Motor neuron (in vitro differentiated cells): ENCODE results near the gene LRRC49. TPM values are rescaled to one million over a fixed set of nuclear protein-coding genes. Genes with fewer than 3 reads are reported as not detected.
A peak's percentile ranks its signal among the peaks of the same experiment; 100 is the strongest.
"Not testable (repeated sequence)": the region's sequence is repeated elsewhere in the genome, so short reads cannot be mapped to it uniquely, and the experiment has no call there.

Source experiments
- ATAC-seq, 8 experiments: fragments of 200-7000 bp; cut with Tn5 transposase; replicated peaks in 6 of 8; 2 replicates each; pipeline ENCODE4 v1.8.0; 2021; ENCODE audit warnings: mild to moderate bottlenecking in 8 of 8, moderate library complexity in 8 of 8
- H3K27ac ChIP-seq, 2 donors: fragments of 250-450 bp; sonication (Bioruptor Pico); 2 replicates each; pipeline ENCODE4 v1.9.0; 2021; ENCODE audit warnings: antibody characterized with exemption in 2 of 2, mild to moderate bottlenecking in 2 of 2, moderate library complexity in 1 of 2
- H3K4me1 ChIP-seq, 2 donors: fragments of 250-450 bp; sonication (Bioruptor Pico); replicated peaks in 1 of 2; 2 replicates each; pipeline ENCODE4 v1.6.1; 2021; ENCODE audit warnings: antibody characterized with exemption in 2 of 2, mild to moderate bottlenecking in 2 of 2, moderate library complexity in 1 of 2
- H3K4me3 ChIP-seq, 5 donors: fragments of 250-450 bp; sonication (Bioruptor Pico); 2 replicates each; pipeline ENCODE4 v1.9.0; 2021; ENCODE audit warnings: antibody characterized with exemption in 5 of 5, mild to moderate bottlenecking in 5 of 5, moderate library complexity in 4 of 5
- WGBS, 10 experiments: fragments of 450-650 bp; shearing (Covaris generic); methylation state at CpG; one replicate each; pipeline ENCODE4 v1.0.0; 2022; 5-methylcytosine and 5-hydroxymethylcytosine counted together
- in situ Hi-C, 9 experiments: fragments of 400-800 bp; cut with MboI; loops; one replicate each; pipeline ENCODE4 v1.15.0; 2021; ENCODE audit warnings: low sequenced_read_pairs in 9 of 9, low pct_unique_long_range_greater_than_20kb in 2 of 9; ENCODE audit not compliant: unreplicated experiment in 9 of 9
- total RNA-seq, 8 experiments: library from RNA; unstranded; fragments of 300-600 nt; gene quantifications; 2 replicates each; pipeline versions ENCODE4 v1.2.3 to v1.2.4, GENCODE V29; 2022

The LRRC49 gene
- total RNA-seq, 8 experiments from 2014 or later: 4.2 to 65.1 (median 54.6) TPM

GRCh38 chr15:70998319-70998718, 105.7 kb downstream of the LRRC49 start:
- Histone ChIP-seq H3K4me3 (no peak overlapping the region), H3K27ac (no peak overlapping the region), H3K4me1 (no peaks in the 10 kb centered on the region)
- ATAC-seq: no peak
- in situ Hi-C loops: no loop called here

- no peak for ATAC-seq
- WGBS, 10 experiments: 25 to 100% (median 84%) methylated on average over 1 of the region's 1 CpG; no CpG with 5 or more reads in 1 of the 10 experiments
- in situ Hi-C loops: loop anchor here in 2 of 9 experiments (25.0 kb wide), 1 partner anchor 435 kb away; no protein-coding TSS in a partner anchor
- H3K4me1 ChIP-seq: no peaks in the 10 kb centered on the region
- H3K4me3 ChIP-seq: no peak overlapping the region
- H3K27ac ChIP-seq: no peak overlapping the region
Measured at GRCh38 chr15:71002316-71002715, 109.7 kb downstream of the LRRC49 start.

GRCh38 chr15:71003319-71003718, 110.7 kb downstream of the LRRC49 start:
- in situ Hi-C loops: loop anchor here in 2 of 9 experiments (25.0 kb wide), 1 partner anchor 434 kb away; no protein-coding TSS in a partner anchor
- no peak for ATAC-seq
- H3K27ac ChIP-seq: no peak overlapping the region
- H3K4me1 ChIP-seq: no peaks in the 10 kb centered on the region
- no peak overlapping the region for H3K4me3 ChIP-seq

GRCh38 chr15:71004506-71004905, 111.9 kb downstream of the LRRC49 start:
- 85 to 100% (median 96%) methylated on average over 1 to 4 of the region's 4 CpGs; no CpG with 5 or more reads in 1 of the 10 experiments for WGBS, 10 experiments
- not testable (repeated sequence) for H3K4me3 ChIP-seq, H3K4me1 ChIP-seq, ATAC-seq, H3K27ac ChIP-seq
- in situ Hi-C loops: loop anchor here in 2 of 9 experiments (25.0 kb wide), 1 partner anchor 433 kb away; no protein-coding TSS in a partner anchor

- ATAC-seq: no peak
- in situ Hi-C loops: loop anchor here in 2 of 9 experiments (25.0 kb wide), 1 partner anchor 431 kb away; no protein-coding TSS in a partner anchor
Measured at GRCh38 chr15:71005895-71006294, 113.3 kb downstream of the LRRC49 start.

GRCh38 chr15:71008250-71008870, 115.7 kb downstream of the LRRC49 start:
- in situ Hi-C loops: loop anchor here in 2 of 9 experiments (25.0 kb wide), 1 partner anchor 429 kb away; no protein-coding TSS in a partner anchor
- Histone ChIP-seq H3K27ac (no peak overlapping the region), H3K4me1 (no peaks in the 10 kb centered on the region), H3K4me3 (no peak overlapping the region)
- WGBS, 10 experiments: 29 to 100% (median 63%) methylated on average over 1 to 2 of the region's 2 CpGs; no CpG with 5 or more reads in 1 of the 10 experiments
- no peak for ATAC-seq

More at GRCh38 chr15:71005895-71006294, 113.3 kb downstream of the LRRC49 start:
- H3K4me3 ChIP-seq: no peak overlapping the region
- H3K4me1 ChIP-seq: no peaks in the 10 kb centered on the region
- no peak overlapping the region for H3K27ac ChIP-seq
- 45 to 100% (median 100%) methylated on average over 1 of the region's 1 CpG; no CpG with 5 or more reads in 5 of the 10 experiments for WGBS, 10 experiments

- ATAC-seq: no peak
- no peak overlapping the region for H3K4me3 ChIP-seq
- no peak overlapping the region for H3K27ac ChIP-seq
- in situ Hi-C loops: loop anchor here in 2 of 9 experiments (25.0 kb wide), 1 partner anchor 427 kb away; no protein-coding TSS in a partner anchor
- H3K4me1 ChIP-seq: no peaks in the 10 kb centered on the region
Measured at GRCh38 chr15:71010472-71010871, 117.8 kb downstream of the LRRC49 start.

GRCh38 chr15:71010997-71011396, 118.4 kb downstream of the LRRC49 start:
- H3K4me1 ChIP-seq: no peaks in the 10 kb centered on the region
- in situ Hi-C loops: loop anchor here in 2 of 9 experiments (25.0 kb wide), 1 partner anchor 426 kb away; no protein-coding TSS in a partner anchor
- WGBS, 10 experiments: 44 to 100% (median 80%) methylated on average over 1 to 2 of the region's 2 CpGs; no CpG with 5 or more reads in 3 of the 10 experiments

GRCh38 chr15:71011503-71012155, 119.0 kb downstream of the LRRC49 start:
- H3K27ac ChIP-seq: no peak overlapping the region
- WGBS, 10 experiments: 33 to 100% (median 100%) methylated on average over 1 of the region's 1 CpG; no CpG with 5 or more reads in 3 of the 10 experiments
- no peaks in the 10 kb centered on the region for H3K4me1 ChIP-seq
- no peak overlapping the region for H3K4me3 ChIP-seq
- peak in 4 of 8 experiments; percentile 55 to 75 (median 63) for ATAC-seq
- in situ Hi-C loops: loop anchor here in 2 of 9 experiments (25.0 kb wide), 1 partner anchor 426 kb away; no protein-coding TSS in a partner anchor

More at GRCh38 chr15:71010997-71011396, 118.4 kb downstream of the LRRC49 start:
- no peak for ATAC-seq
- Histone ChIP-seq H3K4me3 (no peak overlapping the region), H3K27ac (no peak overlapping the region)

- in situ Hi-C loops: loop anchor here in 2 of 9 experiments (25.0 kb wide), 1 partner anchor 424 kb away; no protein-coding TSS in a partner anchor
- no peak overlapping the region for H3K27ac ChIP-seq
- H3K4me3 ChIP-seq: no peak overlapping the region
- WGBS, 10 experiments: 79 to 100% (median 87%) methylated on average over 1 to 2 of the region's 2 CpGs; no CpG with 5 or more reads in 3 of the 10 experiments
- ATAC-seq: no peak
- H3K4me1 ChIP-seq: no peaks in the 10 kb centered on the region
Measured at GRCh38 chr15:71013446-71013845, 120.8 kb downstream of the LRRC49 start.

GRCh38 chr15:71015342-71015741, 122.7 kb downstream of the LRRC49 start:
- WGBS, 10 experiments: 67 to 100% (median 92%) methylated on average over 1 to 8 of the region's 8 CpGs; no CpG with 5 or more reads in 2 of the 10 experiments
- H3K4me3 ChIP-seq: no peak overlapping the region
- in situ Hi-C loops: loop anchor here in 2 of 9 experiments (25.0 kb wide), 1 partner anchor 422 kb away; no protein-coding TSS in a partner anchor
- no peak overlapping the region for H3K27ac ChIP-seq
- H3K4me1 ChIP-seq: no peaks in the 10 kb centered on the region
- ATAC-seq: no peak

- H3K4me3 ChIP-seq, in situ Hi-C loops, H3K4me1 ChIP-seq, ATAC-seq, H3K27ac ChIP-seq: not testable (repeated sequence)
- WGBS, 10 experiments: 33 to 100% (median 84%) methylated on average over 1 to 3 of the region's 4 CpGs; no CpG with 5 or more reads in 4 of the 10 experiments
Measured at GRCh38 chr15:71031232-71031631, 138.6 kb downstream of the LRRC49 start.

GRCh38 chr15:71035478-71035877, 142.9 kb downstream of the LRRC49 start:
- in situ Hi-C loops, ATAC-seq, H3K27ac ChIP-seq, H3K4me3 ChIP-seq, H3K4me1 ChIP-seq: not testable (repeated sequence)
- WGBS, 10 experiments: 83 to 100% (median 100%) methylated on average over 1 of the region's 1 CpG; no CpG with 5 or more reads in 5 of the 10 experiments
